Stimulated activated CD8-positive, alpha-beta memory T cell treated with anti-CD3 and anti-CD28 coated beads, Interleukin-12 subunit alpha, Interleukin-12 subunit beta, amount 100 ng/mL, for 1 hour (primary cell): ENCODE results near the gene ACAD10.
"Not testable (repeated sequence)": the region's sequence is repeated elsewhere in the genome, so short reads cannot be mapped to it uniquely, and the experiment has no call there.

Experiments
- DNase-seq: peaks from one replicate; pipeline ENCODE4 v3.0.0-alpha.2; 2020; ENCODE audit warnings: low read depth

Gene ACAD10

DNA sequence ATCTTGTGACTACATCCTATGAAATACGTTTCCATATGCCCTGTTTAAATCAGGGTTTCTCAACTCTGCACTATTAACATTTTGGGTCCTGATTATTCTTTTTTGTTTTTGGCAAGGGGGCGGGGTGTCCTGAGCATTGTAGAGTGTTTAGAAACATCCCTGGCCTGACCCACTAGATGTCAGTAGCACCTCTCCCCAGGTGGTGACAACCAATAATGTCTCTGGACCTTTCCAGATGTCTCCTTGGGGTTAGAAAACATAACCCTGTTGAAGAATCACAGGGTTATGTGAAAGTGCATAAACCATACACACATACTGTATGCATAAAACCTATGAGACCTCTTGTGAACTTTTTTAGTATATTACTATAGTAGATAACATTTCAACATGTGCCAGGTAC lies 1.4 kb downstream of the ACAD10 start:
- DNase-seq = no peak

DNA sequence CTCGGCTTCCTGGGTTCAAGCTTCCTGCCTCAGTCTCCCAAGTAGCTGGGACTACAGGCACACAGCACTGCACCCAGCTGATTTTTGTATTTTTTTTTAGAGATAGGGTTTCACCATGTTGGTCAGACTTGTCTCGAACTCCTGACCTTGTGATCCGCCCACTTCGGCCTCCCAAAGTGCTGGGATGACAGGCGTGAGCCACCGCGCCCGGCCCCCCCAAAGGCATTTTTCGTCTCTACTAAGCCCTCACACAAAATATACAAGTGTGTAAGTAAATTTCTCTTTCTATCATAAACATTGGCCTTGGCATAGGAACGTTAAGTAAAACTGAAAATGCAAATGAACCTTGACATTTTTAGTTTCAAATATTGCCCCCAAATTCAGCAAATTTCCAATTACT lies 2.1 kb downstream of the ACAD10 start:
- no peak for DNase-seq

DNA sequence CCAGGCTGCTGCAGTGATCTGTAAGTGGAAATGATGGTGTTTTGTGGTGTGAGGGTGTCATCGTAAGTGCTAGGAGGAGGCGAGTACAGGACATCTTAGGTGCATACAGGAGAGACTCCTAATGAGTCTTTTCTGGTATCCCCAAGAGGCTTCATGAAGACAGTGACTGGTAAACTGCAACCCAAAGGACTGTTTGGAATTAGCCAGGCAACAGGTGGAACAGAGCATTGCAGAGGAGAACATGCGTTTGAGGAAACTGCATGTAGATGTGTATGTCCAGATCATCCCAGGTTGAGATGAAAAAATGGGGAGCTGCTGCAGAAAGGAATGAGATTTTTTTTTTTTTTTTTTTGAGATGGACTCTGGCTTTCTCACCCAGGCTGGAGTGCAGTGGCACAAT lies 5.4 kb downstream of the ACAD10 start:
- no peak for DNase-seq

DNA sequence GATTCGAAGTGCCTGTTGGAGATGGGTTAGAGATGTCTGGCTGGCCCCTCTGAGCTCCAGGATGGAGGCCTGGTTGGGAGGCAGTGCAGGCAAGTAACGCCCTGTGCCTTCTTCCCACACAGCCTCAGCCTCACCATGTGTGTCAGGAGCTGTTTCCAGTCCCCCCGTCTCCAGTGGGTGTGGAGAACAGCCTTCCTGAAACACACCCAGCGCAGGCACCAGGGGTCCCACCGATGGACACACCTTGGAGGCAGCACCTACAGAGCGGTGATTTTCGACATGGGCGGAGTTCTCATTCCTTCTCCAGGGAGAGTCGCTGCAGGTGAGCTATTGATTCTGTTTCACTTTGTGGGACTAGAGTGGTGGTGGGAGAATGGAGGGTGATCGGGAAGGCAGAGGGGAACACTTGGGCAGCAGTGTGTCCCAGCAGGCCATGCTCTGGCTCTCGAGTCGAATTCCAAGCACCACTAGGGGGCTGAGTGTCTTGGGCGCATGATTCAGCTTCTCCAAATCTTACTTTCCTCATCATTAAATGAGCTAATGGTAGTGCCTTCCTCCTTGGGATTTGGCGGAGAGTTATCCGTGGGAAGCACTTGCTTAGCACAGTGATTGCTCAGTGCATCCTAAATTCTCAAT lies 6.8 kb downstream of the ACAD10 start:
- no peak for DNase-seq

DNA sequence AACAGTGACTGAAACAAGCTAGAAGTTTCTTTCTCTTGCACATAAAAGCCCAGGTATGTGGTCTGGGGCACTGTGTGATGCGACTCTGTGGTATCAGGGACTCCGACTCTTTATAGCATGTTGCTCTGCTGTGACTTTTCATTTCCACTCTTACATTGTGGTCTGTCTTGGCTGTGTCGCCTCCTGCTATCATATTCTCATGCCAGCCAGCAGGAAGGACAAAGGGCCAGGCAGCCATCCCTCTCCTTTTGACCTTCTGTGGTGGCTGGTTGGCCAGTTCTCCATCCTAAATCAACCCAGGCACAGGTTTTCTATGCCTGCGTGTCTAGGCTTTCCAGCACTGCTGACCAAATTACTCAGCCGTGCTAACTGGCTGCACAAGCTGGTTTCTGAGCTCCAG lies 8.0 kb downstream of the ACAD10 start:
- no peak for DNase-seq

DNA sequence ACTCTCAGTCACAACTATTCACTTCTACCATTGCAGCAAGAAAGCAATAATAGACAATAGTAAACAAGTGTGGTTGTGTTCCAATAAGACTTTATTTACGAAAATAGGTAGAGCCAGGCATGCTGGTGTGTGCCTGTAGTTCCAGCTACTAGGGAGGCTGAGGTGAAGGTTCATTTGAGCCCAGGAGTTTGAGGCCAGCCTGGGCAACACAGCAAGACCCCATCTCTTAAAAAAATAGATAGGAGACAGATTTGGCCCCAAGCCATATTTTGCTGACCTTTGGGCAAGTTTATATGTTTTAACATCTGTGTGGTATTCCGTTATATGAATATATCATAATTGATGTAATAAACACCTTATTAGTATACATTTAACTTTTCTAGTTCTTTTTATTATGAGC lies 14.1 kb downstream of the ACAD10 start:
- no peak for DNase-seq

DNA sequence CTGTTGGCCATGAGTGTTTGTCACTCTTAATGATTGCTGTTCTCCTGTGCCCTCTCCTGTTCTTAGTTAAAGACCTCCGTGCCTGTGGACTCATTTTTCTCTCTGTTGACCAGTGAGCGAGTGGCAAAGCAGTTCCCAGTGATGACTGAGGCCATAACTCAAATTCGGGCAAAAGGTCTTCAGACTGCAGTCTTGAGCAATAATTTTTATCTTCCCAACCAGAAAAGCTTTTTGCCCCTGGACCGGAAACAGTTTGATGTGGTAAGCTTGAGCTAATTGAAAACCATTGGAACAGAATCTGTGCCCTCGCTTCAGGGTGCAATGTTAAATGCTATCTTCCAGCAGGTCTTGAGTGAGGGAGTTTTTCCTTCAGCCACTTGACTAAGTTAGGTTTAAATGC lies 19.8 kb downstream of the ACAD10 start:
- DNase-seq = no peak

DNA sequence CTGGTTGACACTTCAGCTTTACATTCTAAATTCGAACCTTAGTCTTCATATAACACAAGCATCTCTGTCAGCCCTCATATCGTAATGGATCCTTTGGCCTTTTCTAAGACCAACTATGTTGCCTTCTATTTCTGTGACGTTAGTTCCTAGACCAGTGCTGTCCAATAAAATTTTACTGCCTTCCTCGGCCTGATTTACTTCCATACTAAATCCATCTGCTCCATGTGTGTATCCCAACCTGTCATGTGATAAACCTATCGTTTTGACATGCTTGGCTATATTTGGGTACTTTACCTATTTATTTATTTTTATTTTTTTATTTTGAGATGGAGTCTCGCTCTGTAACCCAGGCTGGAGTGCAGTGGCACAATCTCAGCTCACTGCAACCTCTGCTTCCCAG lies 20.3 kb downstream of the ACAD10 start:
- DNase-seq = no peak

DNA sequence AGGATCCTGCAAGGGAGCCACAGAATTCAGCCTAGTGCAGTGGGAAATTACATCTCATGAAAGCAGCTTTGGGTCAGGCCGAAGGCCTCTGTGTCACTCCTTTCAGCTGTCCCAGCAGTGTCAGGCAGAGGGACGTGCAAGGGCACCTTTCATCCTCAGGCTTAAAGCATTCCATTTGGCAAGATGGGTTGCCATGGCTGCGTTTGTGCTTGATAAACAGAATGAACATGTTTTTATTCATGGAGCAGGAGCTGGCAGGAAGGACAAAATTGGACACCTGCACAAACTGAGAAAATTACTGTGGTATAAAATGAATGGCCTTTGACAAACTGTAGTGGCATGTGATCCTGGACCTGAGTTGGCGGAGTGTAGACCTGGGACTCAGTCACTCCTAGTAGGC lies 29.4 kb downstream of the ACAD10 start:
- no peak for DNase-seq

DNA sequence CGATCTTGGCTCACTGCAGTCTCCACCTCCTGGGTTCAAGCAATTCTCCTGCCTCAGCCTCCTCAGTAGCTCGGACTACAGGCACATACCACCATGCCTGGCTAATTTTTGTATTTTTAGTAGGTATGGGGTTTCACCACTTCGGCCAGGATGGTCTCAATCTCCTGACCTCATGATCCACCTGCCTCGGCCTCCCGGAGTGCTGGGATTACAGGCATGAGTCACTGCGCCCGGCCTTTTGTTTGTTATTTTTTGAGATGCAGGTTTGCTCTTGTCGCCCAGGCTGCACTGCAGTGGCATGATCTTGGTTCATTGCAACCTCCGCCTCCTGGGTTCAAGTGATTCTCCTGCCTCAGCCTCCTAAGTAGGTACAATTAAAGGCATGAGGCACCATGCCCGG lies 33.5 kb downstream of the ACAD10 start:
- not testable (repeated sequence) for DNase-seq

DNA sequence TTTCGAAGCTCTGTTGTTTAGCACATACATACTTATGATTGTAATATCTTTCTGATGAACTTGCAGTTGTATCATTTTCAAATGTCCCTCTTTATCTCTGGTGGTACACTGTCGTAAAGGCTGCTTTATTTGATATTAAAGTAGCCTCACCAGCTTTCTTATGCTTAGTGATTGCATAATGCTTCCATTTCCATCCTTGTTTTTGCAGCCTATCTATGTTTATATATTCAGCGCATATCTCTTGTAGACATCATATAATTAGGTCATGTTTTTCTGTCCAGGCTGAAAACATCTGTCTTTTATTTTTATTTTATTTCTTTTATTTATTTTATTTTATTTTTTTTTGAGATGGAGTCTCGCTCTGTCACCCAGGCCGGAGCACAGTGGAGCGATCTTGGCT lies 34.6 kb downstream of the ACAD10 start:
- DNase-seq = no peak

DNA sequence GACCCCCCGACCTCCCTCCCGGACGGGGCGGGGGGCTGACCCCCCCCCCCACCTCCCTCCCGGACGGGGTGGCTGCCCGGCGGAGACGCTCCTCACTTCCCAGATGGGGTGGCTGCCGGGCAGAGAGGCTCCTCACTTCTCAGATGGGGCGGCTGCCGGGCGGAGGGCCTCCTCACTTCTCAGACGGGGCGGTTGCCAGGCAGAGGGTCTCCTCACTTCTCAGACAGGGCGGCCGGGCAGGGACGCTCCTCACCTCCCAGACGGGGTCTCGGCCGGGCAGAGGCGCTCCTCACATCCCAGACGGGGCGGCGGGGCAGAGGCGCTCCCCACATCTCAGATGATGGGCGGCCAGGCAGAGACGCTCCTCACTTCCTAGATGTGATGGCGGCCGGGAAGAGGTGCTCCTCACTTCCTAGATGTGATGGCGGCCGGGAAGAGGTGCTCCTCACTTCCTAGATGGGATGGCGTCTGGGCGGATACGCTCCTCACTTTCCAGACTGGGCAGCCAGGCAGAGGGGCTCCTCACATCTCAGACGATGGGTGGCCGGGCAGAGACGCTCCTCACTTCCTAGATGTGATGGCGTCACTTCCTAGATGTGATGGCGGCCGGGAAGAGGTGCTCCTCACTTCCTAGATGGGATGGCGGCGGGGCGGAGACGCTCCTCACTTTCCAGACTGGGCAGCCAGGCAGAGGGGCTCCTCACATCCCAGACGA lies 38.0 kb downstream of the ACAD10 start:
- DNase-seq = not testable (repeated sequence)

DNA sequence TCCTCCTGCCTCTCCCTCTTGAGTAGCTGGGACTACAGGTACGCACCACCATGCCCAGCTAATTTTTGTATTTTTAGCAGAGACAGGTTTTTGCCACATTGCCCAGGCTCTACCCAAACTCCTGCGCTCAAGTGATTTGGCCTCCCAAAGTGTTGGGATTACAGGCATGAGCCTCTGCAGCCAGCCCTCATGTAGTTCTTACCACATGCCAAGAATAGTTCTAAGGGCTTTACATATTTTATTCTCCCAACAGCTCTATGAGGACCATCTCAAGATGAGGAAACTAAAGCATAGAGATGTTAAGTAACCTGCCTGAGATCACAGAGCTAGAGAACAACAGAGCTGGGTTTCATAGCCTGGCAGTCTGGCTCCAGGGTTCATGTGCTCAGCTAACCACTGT lies 42.9 kb downstream of the ACAD10 start:
- no peak for DNase-seq

DNA sequence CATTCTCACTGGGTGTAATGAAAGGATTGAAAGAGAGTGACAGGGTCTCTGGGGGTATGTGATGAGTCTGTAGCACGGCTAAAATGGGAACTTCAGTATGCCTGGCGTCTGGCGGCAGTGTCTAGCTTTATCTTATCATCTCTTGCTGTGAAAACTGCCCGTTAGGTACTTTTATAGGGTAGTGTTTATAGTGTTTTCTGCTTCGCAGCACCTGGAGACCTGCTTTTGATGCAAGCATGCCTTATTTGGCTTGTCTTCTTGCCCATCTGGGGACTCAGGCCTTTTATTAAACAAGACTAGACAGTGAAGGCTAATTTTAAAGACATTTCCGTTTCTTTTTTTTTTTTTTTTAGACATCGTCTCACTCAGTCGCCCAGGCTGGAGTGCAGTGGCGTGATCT lies 44.6 kb downstream of the ACAD10 start:
- no peak for DNase-seq

DNA sequence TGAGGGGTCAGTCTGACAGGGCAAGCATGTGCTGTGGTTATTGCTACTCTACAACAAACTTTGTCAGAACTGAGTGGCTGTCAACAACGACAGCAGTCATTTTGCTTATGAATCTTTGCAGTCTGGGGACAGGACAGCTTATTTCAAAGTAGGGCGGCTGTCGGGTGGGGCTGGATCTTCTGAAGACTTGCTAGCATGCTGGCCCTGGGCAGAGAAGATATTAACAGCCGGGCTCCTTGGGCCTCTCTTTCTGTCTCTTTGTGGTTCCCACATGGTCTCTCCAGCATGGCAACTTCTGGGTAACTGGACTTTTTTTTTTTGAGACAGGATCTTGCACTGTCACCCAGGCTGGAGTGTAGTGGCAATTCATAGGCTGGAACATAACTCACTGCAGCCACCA lies 46.9 kb downstream of the ACAD10 start:
- DNase-seq = no peak

DNA sequence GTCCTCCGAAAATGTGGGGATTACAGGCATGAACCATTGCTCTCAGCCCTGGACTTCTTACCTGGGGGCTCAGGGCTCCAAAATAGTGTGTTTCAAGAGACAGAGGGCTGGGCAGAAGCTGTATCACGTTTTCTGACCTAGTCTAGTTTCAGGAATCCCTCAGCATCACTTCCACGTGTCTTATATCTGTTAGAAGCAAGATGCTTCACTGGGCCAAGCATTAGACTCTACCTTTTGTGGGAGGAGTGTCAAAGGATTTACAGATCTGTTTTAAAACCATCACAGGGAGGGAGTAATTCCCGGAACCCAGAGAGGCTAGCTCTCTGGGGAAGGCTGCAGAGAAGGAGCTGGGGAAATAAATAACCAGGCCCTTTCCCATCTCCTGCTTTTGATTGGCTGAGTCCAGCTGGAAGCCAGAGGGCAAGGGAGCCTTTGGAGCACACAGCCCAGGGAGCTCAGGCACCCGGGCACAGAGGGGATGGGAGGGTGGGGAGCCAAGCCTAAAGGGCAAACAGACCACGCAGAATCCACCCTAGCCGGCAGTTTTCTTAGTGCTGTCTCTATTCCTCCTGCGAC lies 47.6 kb downstream of the ACAD10 start:
- DNase-seq = no peak

DNA sequence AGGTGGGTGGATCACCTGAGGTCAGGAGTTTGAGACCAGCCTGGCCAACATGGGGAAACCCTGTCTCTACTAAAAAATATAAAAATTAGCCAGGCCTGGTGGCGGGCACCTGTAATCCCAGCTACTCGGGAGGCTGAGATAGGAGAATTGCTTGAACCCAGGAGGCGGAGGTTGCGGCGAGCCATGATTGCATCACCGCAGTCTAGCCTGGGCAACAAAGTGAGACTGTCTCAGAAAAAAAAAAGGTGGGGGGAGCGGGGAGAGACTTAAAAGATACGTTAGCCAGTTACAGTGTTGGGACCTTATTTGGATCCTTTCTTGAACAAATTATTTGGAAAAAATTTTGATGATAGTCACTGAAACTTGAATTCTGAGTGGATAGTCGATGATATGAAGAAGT lies 53.7 kb downstream of the ACAD10 start:
- not testable (repeated sequence) for DNase-seq

DNA sequence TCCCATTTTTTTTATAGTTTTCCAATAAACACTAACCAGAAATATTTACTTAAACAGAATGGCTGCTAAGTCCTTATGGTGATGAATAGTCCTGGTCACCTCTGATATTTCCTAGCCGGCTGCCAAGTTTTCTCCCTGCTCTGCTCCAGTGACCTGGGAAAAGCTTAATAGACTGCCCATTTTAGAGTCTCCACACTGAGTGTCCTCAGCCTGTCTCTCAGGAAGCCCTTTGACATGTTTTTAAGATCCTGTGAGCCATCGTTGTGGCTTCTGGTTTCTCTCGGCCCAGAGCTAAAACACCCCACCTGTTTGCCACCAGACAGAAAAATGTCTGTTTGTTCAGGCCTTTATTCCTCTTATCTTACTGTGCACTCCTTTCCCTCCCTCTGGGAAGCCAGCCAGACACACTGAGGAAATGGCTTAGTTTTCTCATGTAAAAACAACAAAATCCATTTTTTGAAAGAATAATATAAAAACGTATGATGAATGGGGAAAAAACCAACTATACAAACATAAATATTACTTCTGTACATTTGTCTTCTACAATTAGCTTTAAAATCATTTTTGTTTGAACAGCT lies 55.5 kb downstream of the ACAD10 start:
- no peak for DNase-seq

DNA sequence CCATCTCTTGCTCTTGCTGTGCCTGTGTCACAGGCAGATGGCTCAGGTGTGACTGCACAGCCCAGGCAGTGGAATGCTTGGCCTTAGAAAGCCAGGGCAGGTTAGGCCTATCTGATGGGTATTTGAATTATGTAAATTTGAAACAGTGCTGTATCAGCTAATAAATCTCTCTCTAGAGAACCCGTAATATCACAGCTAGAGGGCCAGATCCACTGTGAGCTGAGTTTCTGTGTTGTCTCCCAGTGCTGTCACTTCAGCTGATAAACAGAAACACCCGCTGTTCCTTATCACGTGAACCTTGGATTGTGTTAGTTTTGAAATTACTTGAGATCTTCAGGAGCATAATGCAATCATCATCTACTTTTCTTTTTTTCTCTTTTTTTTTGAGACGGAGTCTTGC lies 59.4 kb downstream of the ACAD10 start:
- DNase-seq = no peak

DNA sequence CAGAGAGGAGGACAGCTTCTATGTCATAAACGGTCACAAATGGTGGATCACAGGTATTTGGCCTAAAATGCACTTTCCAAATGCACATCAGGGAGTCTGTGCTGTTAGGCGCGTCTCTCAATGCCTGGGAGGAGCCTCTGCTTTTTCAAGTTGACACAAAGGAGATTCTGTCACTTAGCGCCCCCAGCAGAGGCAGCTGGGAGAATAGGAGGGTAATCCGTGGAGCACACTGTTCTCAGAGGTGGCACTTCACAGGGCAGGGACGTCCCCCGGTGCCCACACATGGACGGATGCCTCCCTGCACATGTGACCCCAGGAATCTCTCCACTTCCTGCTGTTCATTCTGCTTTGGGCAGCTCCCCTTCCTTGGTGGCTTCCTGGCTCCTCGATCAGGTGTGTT lies 61.5 kb downstream of the ACAD10 start:
- DNase-seq = no peak

DNA sequence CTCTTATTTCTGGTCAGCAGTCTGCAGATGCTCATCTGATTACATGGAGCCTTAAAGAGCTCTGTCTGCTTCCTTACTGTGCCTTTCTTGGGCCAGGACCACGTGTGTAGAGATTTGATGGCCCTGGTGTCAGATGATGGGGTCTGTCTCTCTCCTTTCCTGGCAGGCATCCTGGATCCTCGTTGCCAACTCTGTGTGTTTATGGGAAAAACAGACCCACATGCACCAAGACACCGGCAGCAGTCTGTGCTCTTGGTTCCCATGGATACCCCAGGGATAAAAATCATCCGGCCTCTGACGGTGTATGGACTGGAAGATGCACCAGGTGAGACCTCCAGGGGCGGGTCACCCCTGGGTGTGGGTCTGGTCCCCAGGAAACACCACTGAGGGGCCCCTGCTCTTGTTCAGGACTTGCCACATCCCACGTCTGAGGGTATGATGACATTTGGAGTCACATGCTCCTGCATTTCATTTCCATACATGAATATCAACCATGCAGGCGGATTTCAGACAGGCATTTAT lies 62.4 kb downstream of the ACAD10 start:
- DNase-seq = no peak

DNA sequence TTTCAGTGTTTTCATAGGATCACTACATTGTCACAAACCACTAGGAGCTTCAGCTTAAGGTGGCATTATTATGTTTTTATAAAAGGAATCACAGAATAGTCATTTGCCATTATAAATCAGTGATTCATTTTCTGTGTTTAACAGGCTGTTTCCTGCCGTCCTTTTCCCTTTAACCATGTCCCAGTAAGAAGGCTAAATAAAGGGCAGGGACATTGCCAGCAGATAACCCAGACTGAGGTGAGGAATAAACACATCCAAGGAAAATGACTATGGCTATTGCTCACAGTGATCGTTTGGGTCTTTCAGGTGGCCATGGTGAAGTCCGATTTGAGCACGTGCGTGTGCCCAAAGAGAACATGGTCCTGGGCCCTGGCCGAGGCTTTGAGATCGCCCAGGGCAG lies 63.0 kb downstream of the ACAD10 start:
- no peak for DNase-seq

DNA sequence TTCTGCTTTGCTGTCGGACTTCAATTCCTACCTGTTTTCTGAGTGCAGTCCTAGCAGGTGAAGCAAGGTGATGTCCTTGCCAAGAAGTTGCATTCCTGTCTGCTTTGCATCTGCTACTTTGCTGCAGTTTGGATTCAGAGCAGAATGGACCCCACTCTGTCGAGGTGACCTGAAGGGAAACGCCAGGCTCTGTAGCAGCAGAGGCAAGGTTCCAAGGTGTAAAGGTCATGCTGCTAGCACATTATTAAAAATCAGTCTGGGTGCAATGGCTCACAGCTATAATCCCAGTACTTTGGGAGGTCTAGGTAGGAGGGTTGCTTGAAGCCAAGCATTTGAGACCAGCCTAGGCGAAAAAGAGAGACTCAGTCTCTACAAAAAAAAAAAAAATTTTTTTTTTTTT lies 63.5 kb downstream of the ACAD10 start:
- DNase-seq = no peak
